Effector memory CD4-positive, alpha-beta T cell (primary cell): ENCODE data around the gene HNF1A.

Experiments used
- DNase-seq, 3 donors: peaks; one replicate each; pipeline ENCODE4 v3.0.0-alpha.2; 2020
- H3K27ac ChIP-seq: 2 replicates; pipeline ENCODE4 v1.7.0; 2013; ENCODE audit warnings: mild to moderate bottlenecking, low read length, moderate library complexity; ENCODE audit not compliant: insufficient read depth, poor library complexity, severe bottlenecking
- H3K27me3 ChIP-seq: replicated peaks from 2 replicates; pipeline ENCODE4 v1.7.0; 2013; ENCODE audit warnings: mild to moderate bottlenecking, low read length; ENCODE audit not compliant: insufficient read depth, control insufficient read depth, poor library complexity, severe bottlenecking
- H3K36me3 ChIP-seq: 2 replicates; pipeline ENCODE4 v1.7.0; 2013; ENCODE audit warnings: mild to moderate bottlenecking, low read length, moderate library complexity; ENCODE audit not compliant: control insufficient read depth, insufficient read depth
- H3K4me1 ChIP-seq: 2 replicates; pipeline ENCODE4 v1.7.0; 2013; ENCODE audit warnings: low read length, mild to moderate bottlenecking; ENCODE audit not compliant: control insufficient read depth, insufficient read depth, poor library complexity, severe bottlenecking
- H3K4me3 ChIP-seq: 2 replicates; pipeline ENCODE4 v1.7.0; 2013; ENCODE audit warnings: low read length, low read depth, mild to moderate bottlenecking; ENCODE audit not compliant: insufficient read depth, poor library complexity, severe bottlenecking
- H3K9me3 ChIP-seq: 2 replicates; pipeline ENCODE4 v1.7.0; 2013; ENCODE audit warnings: mild to moderate bottlenecking, low read length, moderate library complexity; ENCODE audit not compliant: control insufficient read depth

The HNF1A gene

DNA sequence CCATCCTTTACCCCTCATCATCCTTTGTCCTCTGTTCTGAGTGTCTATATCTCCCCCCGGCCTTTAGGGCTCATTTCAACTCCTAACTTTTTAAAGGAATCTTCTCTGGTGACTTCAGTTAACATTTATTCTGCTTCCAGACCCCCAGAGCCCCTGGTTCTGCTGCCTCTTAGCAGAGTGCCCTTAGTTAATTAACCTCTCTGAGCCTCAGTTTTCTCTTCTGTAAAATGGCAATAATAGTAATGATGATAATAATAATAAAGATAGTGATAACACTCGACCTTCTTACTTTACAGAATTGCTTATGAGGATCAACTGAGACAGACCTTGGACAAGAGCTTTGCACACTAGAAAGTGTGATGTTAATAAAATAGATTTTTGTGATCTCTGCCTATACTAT lies 44.4 kb downstream of the HNF1A start:
- no peak overlapping the region for H3K27ac ChIP-seq
- H3K9me3 ChIP-seq = no peaks in the 10 kb centered on the region
- peaks cover 22% of the 10 kb centered on the region for H3K36me3 ChIP-seq
- no peaks in the 10 kb centered on the region for H3K27me3 ChIP-seq
- DNase-seq = no peak
- no peak overlapping the region for H3K4me3 ChIP-seq
- H3K4me1 ChIP-seq = no peaks in the 10 kb centered on the region

DNA sequence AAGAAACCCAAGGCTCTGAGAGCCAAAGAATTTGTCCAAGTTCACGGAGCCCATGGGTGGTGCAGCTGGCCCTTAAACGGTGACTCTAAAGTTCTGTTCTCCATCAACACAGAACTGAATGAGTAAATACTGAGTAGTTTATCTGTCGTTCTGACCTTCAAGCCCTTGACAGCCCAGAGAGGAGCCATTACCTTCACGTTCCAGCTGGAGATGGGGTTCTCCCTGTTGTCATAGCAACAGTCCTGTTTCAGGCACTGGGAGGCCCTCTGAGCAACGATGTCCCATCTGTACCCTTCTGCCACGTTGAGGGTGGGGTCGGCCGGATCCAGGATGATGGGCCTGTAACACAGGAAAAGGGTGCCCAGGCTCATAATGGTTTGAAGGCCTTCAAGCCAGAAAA lies 45.5 kb downstream of the HNF1A start:
- Histone ChIP-seq H3K36me3 (peaks cover 26% of the 10 kb centered on the region), H3K27ac (no peak overlapping the region), H3K4me1 (no peaks in the 10 kb centered on the region), H3K4me3 (no peak overlapping the region), H3K9me3 (no peaks in the 10 kb centered on the region), H3K27me3 (no peaks in the 10 kb centered on the region)
- no peak for DNase-seq

DNA sequence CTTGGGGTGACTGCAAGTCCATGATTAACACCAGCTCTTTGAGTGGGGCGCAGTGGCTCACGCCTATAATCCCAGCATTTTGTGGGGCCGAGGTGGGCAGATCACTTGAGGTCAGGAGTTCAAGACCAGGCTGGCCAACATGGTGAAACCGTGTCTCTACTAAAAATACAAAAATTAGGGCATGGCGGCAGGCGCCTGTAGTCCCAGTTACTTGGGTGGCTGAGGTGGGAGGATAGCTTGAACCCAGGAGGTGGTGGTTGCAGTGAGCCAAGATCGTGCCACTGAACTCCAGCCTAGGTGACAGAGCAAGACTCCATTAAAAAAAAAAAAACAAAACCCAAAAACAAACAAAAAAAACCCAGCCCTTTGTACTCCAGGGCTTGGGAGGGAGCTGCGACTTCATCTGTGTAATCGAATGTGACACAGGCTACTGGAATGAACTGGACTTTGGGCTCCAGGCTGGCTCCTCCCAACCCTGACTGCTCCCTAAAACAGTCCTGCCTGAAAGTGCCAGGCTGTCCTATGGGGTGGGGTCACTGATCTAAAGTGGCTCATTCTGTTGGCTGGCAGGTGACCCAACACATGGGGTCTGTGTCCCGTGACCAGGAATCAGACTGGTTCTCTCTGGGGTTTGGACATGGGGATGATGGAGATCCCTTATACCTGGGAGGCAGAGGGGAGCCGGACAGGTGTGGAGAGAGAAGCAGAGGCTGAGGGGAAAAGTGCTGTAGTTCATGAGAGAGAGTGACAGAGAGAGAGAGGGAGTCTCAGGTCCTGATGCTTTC lies 47.3 kb downstream of the HNF1A start:
- H3K27me3 ChIP-seq = no peaks in the 10 kb centered on the region
- no peak for DNase-seq
- H3K4me3 ChIP-seq = no peak overlapping the region
- no peaks in the 10 kb centered on the region for H3K9me3 ChIP-seq
- peaks cover 26% of the 10 kb centered on the region for H3K36me3 ChIP-seq
- H3K4me1 ChIP-seq = no peaks in the 10 kb centered on the region
- no peak overlapping the region for H3K27ac ChIP-seq

DNA sequence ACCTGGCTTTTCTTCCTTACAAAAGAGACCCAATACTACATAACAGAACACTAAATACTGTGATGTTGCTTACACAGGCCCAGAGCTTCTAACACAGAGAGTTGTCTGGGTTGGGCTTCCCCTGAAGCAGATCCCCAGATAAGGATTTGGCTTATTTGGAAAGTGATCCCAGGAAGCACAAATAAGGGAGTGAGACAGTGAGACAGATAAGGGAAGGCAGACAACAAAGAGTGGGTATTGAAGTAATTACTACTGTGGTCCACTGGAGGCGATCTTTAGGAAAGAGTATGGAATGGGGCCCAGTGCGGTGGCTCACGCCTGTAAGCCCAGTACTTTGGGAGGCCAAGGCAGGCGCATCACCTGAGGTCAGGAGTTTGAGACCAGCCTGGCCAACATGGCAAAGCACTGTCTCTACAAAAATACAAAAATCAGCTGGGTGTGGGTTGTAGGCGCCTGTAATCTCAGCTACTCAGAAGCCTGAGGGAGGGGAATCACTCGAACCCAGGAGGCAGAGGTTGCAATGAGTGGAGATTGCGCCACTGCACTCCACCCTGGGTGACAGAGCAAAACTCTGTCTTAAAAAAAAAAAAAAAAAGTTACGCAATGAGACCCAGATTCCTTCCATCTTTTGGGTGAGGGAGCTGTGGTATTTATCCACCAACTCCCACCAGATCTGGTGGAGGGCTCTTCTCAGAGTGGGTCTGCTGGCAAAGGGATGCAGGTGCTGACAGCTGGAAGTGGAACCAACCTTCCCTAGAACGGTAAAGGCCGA lies 48.1 kb downstream of the HNF1A start:
- no peaks in the 10 kb centered on the region for H3K9me3 ChIP-seq
- no peak overlapping the region for H3K27ac ChIP-seq
- H3K4me3 ChIP-seq = no peak overlapping the region
- DNase-seq = no peak
- no peaks in the 10 kb centered on the region for H3K4me1 ChIP-seq
- peaks cover 26% of the 10 kb centered on the region for H3K36me3 ChIP-seq
- H3K27me3 ChIP-seq = no peaks in the 10 kb centered on the region

DNA sequence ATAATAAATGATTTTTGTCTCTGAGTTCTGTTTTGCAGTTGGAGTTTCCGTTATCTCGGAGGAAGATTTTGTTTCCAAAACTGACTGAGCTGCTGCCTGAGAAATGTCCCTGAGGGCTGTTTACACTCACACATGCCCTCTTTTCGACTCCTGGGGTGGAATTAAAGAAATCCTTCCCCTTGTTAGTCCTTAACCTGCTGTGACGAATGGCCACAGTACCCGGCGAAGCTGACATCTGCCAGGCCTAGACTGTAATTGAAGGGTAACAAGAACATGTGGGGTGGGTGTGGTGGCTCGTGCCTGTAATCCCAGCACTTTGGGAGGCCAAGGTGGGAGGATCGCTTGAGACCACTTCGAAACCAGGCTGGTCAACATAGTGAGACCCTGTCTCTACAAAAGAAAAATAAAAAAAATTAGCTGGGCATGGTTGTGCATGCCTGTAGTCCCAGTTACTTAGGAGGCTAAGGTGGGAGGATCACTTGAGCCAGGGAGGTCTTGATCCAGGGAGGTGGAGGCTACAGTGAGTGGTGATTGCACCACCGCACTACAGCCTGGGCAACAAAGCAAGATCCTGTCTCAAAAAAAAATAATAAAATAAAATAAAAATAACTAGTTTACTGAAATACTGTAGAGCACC lies 52.4 kb downstream of the HNF1A start:
- H3K9me3 ChIP-seq = no peaks in the 10 kb centered on the region
- H3K4me3 ChIP-seq = no peak overlapping the region
- H3K36me3 ChIP-seq = peaks cover 23% of the 10 kb centered on the region
- H3K27me3 ChIP-seq = no peaks in the 10 kb centered on the region
- no peak for DNase-seq
- peaks cover 17% of the 10 kb centered on the region for H3K4me1 ChIP-seq
- no peak overlapping the region for H3K27ac ChIP-seq

DNA sequence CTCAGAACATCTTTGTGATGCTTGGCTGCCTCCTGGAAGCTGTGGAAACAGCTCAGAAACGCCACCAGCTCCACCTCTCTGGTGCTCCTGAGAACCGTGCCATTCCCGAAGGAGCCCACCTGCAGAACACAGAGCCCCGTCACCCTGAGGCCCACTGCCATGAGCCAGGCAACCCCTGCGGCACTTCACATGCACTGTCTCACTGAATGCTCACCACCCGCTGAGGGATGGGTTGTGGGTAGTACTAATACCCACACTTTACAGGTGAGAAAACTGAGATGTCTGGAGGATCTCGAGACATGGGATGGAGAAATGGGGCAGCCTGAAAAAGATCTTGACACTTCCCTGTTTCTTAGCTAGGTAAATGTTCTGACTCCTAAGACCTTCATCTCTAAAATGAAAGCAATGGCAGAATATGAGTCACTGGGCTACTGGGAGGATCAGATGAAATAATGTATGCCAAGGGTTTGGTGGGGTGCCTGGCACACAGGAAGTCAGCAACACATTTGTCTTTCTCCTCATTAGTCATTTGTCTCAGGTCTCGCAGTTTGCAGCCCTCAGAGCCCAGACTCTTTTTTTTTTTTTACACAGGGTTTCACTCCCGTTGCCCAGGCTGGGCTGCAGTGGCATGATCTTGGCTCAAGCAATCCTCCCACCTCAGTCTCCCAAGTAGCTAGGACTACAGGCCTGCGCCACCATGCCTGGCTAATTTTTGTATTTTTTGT lies 55.4 kb downstream of the HNF1A start:
- peak; percentile 42 to 62 (median 52) for DNase-seq
- H3K36me3 ChIP-seq = peaks cover 4% of the 10 kb centered on the region
- H3K4me1 ChIP-seq = peaks cover 33% of the 10 kb centered on the region
- H3K9me3 ChIP-seq = no peaks in the 10 kb centered on the region
- no peaks in the 10 kb centered on the region for H3K27me3 ChIP-seq
- peak overlapping the region; percentile 60 for H3K27ac ChIP-seq
- no peak overlapping the region for H3K4me3 ChIP-seq

DNA sequence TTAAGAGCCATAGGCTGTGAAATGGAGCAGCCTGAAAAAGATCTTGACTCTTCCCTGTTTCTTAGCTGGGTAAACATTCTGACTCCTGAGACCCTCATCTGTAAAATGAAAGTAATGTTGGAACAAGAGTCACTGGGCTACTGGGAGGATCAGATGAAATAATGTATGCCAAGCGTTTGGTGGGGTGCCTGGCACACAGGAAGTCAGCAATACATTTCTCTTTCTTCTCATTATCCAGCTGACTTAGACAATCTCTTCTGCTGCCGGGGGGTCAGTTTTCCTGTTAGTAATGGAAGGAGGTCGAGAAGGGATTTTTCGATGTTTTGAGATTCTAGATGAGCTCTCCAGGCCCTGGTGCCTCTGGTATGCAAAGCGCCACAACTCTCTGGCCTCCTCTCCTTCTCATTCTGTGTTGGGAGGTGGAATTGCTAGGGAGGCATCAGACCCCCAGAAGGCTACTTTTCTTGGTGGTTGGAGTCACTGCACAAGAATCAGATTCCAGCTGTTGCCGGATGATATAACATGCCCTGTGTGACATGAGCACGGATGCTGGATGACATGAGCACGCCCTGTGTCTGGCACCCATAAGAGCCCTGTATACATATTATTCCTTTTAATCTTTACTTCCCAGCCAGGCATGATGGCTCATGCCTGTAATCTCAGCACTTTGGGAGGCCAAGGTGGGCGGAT lies 56.4 kb downstream of the HNF1A start:
- Histone ChIP-seq H3K36me3 (peaks cover 4% of the 10 kb centered on the region), H3K4me1 (peaks cover 33% of the 10 kb centered on the region), H3K27ac (peak overlapping the region; percentile 18), H3K27me3 (no peaks in the 10 kb centered on the region), H3K9me3 (no peaks in the 10 kb centered on the region), H3K4me3 (no peak overlapping the region)
- no peak for DNase-seq

DNA sequence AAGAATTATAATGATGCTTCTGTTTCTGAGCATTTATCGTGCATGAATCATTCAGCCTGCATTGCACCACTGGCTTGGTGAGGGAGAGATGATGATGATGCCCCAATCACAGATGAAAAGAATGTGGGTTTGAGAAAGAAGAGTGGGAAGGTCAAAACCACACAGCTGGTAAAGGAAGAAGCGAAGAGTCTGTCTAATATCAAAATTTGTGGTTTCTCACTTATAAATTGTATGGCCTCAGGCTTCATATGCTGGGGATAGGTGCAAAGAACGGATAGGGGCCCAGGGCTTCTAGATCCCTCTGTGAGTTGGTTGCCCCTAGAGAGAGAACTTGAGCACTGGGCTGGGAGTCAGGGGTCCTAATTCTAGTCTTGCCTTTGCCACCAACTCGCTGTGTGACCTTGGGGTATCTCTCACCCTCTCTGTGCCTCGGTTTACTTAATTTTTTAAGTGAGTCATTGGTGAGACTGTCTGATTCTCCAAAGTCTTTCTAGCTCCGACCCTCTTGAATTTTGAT lies 58.5 kb downstream of the HNF1A start:
- DNase-seq = peak in 1 of 3 donors; percentile 13
- Histone ChIP-seq H3K36me3 (peaks cover 4% of the 10 kb centered on the region), H3K27ac (peak overlapping the region; percentile 38), H3K4me1 (peaks cover 33% of the 10 kb centered on the region), H3K27me3 (no peaks in the 10 kb centered on the region), H3K4me3 (no peak overlapping the region), H3K9me3 (no peaks in the 10 kb centered on the region)
